ENCODE measurements around the gene CAMK4.
"Not testable (repeated sequence)": the region's sequence is repeated elsewhere in the genome, so short reads cannot be mapped to it uniquely, and the experiment has no call there.

Gene CAMK4

GRCh38 chr5:111408817-111409216 lies 184.6 kb downstream of the CAMK4 start:
- Mint-ChIP-seq H3K27ac (no peak overlapping the region), H3K9me3 (peaks cover 12 to 13% of the 10 kb centered on the region in 2 donors), H3K27me3 (no peaks in the 10 kb centered on the region), H3K36me3 (peaks cover 5 to 7% of the 10 kb centered on the region in 2 donors), H3K4me1 (peaks cover 7 to 8% of the 10 kb centered on the region in 2 donors), H3K4me3 (no peak overlapping the region)
- DNase-seq (no peak), ATAC-seq (replicated peaks) (no peak)

GRCh38 chr5:111409266-111409665 lies 185.1 kb downstream of the CAMK4 start:
- H3K9me3 Mint-ChIP-seq, result peaks cover 12 to 13% of the 10 kb centered on the region in 2 donors
- not testable (repeated sequence) for H3K27ac Mint-ChIP-seq; H3K36me3 Mint-ChIP-seq; ATAC-seq (replicated peaks); H3K27me3 Mint-ChIP-seq; DNase-seq; H3K4me3 Mint-ChIP-seq; H3K4me1 Mint-ChIP-seq

DNA sequence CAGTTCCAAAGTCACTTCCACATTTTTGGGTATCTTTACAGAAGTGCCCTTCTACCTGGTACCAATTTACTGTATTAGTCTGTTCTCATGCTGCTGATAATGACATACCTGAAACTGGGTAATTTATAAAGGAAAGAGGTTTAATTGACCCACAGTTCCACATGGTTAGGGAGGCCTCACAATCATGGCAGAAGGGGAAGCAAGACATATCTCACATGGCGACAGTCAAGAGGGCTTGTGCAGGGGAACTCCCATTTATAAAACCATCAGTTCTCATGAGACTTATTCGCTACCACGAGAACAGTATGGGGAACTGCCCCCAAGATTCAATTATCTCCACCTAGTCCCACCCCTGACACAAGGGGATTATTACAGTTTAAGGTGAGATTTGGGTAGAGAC lies 185.9 kb downstream of the CAMK4 start:
- peaks cover 12 to 13% of the 10 kb centered on the region in 2 donors for H3K9me3 Mint-ChIP-seq
- not testable (repeated sequence) for H3K27ac Mint-ChIP-seq, H3K36me3 Mint-ChIP-seq, H3K4me1 Mint-ChIP-seq, H3K4me3 Mint-ChIP-seq, H3K27me3 Mint-ChIP-seq, DNase-seq
- ATAC-seq (replicated peaks), result peak; percentile 80 to 82

- no peak overlapping the region for H3K27ac Mint-ChIP-seq
- peaks cover 5 to 7% of the 10 kb centered on the region in 2 donors for H3K36me3 Mint-ChIP-seq
- DNase-seq, result no peak
- peaks cover 12 to 13% of the 10 kb centered on the region in 2 donors for H3K9me3 Mint-ChIP-seq
- no peak for ATAC-seq (replicated peaks)
- H3K27me3 Mint-ChIP-seq, result peaks cover 0 to 4% of the 10 kb centered on the region in 2 donors
- H3K4me1 Mint-ChIP-seq, result peaks cover 7 to 8% of the 10 kb centered on the region in 2 donors
- H3K4me3 Mint-ChIP-seq, result no peak overlapping the region
Observed at GRCh38 chr5:111411301-111411700, 187.1 kb downstream of the CAMK4 start.

DNA sequence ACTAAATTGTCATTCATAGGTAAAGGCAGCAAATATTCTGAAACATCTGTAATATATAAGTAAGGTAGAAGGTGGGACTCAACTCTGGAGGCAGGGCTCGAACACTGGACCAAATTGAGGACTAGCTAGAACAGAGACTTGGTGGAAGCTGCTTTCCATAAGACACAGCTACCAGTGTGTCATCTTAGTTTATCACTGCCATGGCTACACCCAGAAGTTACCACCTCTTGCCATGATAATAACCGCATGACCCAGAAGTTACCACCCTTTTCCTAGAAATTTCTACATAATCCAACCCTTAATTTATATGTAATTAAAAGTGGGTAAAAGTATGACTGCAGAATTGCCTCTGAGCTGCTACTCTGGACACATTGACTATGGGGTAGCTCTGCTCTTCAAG lies 188.4 kb downstream of the CAMK4 start:
- H3K27me3 Mint-ChIP-seq, result peaks cover 0 to 4% of the 10 kb centered on the region in 2 donors
- peaks cover 5 to 7% of the 10 kb centered on the region in 2 donors for H3K36me3 Mint-ChIP-seq
- H3K9me3 Mint-ChIP-seq, result peaks cover 12 to 13% of the 10 kb centered on the region in 2 donors
- H3K27ac Mint-ChIP-seq, result no peak overlapping the region
- DNase-seq, result no peak
- no peak overlapping the region for H3K4me3 Mint-ChIP-seq
- ATAC-seq (replicated peaks), result no peak
- H3K4me1 Mint-ChIP-seq, result peaks cover 7 to 8% of the 10 kb centered on the region in 2 donors

GRCh38 chr5:111415053-111415452 lies 190.9 kb downstream of the CAMK4 start:
- Mint-ChIP-seq H3K4me3 (no peak overlapping the region), H3K27ac (no peak overlapping the region), H3K27me3 (peaks cover 0 to 4% of the 10 kb centered on the region in 2 donors), H3K36me3 (peaks cover 0 to 2% of the 10 kb centered on the region in 2 donors), H3K9me3 (peaks cover 3 to 7% of the 10 kb centered on the region in 2 donors), H3K4me1 (peaks cover 2% of the 10 kb centered on the region in 2 donors)
- DNase-seq (no peak), ATAC-seq (replicated peaks) (no peak)

GRCh38 chr5:111422245-111422644 lies 198.1 kb downstream of the CAMK4 start:
- Mint-ChIP-seq H3K27ac (no peak overlapping the region), H3K4me3 (no peak overlapping the region), H3K27me3 (no peaks in the 10 kb centered on the region), H3K4me1 (no peaks in the 10 kb centered on the region), H3K36me3 (peaks cover 0 to 2% of the 10 kb centered on the region in 2 donors), H3K9me3 (peaks cover 5 to 6% of the 10 kb centered on the region in 2 donors)
- DNase-seq (no peak), ATAC-seq (replicated peaks) (no peak)

DNA sequence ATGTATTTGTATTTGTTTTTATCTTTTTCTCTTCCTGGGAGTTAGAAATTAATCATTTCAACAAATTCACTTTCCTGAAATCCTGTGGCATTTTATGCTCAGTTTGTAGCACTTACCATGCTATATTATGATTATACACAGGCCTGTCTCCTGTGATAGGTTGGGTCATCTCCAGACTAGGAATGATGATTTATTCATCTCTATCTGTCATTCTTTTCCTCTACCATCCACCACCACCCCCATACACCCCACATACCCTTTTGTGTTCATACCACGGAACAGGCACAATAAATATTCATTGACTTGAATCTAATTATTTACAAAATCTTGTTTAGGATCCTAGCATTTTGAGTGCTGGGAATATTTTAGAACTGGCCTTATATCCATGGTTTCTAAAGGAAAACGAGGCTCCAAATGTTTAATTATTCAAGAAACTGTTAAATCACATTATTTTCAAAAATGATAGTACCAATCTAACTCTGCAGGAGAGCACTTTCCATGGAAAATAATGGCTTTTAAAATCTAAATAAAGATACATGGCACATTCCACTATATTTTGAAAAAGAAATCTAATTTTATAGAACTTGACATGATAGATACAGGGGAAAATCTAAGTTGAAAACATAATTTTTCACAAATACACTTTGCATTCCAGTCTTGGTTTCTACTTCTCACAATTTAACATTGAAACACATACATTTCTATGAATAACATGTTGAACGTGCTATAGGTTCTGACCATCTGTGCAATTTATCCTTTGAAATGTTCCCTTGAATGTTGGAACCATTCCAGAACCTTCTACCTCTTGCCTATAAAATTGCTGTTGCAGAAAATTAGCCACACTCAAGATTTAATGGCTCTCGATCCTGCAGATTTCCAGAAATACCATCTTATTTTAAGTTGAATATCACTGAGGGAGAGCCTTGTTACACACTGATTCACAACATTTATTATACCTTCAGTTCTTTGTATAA lies 198.8 kb downstream of the CAMK4 start:
- Mint-ChIP-seq H3K4me3 (no peak overlapping the region), H3K9me3 (peaks cover 5 to 6% of the 10 kb centered on the region in 2 donors), H3K36me3 (peaks cover 0 to 2% of the 10 kb centered on the region in 2 donors), H3K27me3 (no peaks in the 10 kb centered on the region), H3K4me1 (no peaks in the 10 kb centered on the region), H3K27ac (no peak overlapping the region)
- ATAC-seq (replicated peaks), result no peak
- DNase-seq, result no peak

GRCh38 chr5:111425205-111425604 lies 201.0 kb downstream of the CAMK4 start:
- Mint-ChIP-seq H3K27ac (no peak overlapping the region), H3K36me3 (peaks cover 0 to 2% of the 10 kb centered on the region in 2 donors), H3K4me3 (no peak overlapping the region), H3K9me3 (peaks cover 5 to 11% of the 10 kb centered on the region in 2 donors), H3K27me3 (peaks cover 0 to 6% of the 10 kb centered on the region in 2 donors), H3K4me1 (no peaks in the 10 kb centered on the region)
- ATAC-seq (replicated peaks) (no peak), DNase-seq (no peak)

DNA sequence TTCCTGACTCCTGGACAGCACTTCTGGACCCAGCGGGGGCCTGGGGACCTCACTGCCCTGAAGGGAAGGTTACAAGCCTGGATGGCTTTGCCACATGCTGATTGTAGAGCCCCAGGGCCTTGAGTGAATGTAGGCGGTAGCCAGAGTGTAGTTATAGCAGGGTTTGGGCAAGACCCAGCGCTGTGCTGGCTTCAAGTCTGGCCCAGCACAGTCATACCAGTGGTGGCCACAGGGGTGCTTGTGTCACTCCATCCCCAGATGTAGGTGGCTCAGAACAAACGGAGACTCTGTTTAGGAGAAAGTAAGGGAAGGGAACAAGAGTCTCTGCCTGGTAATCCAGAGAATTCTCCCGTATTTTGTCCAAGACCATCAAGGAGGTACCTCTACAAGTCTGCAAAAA lies 203.6 kb downstream of the CAMK4 start:
- no peaks in the 10 kb centered on the region for H3K36me3 Mint-ChIP-seq
- H3K27ac Mint-ChIP-seq, result no peak overlapping the region
- ATAC-seq (replicated peaks) (no peak), DNase-seq (no peak)
- peaks cover 0 to 6% of the 10 kb centered on the region in 2 donors for H3K27me3 Mint-ChIP-seq
- H3K9me3 Mint-ChIP-seq, result peaks cover 3 to 4% of the 10 kb centered on the region in 2 donors
- no peak overlapping the region for H3K4me3 Mint-ChIP-seq
- no peaks in the 10 kb centered on the region for H3K4me1 Mint-ChIP-seq

DNA sequence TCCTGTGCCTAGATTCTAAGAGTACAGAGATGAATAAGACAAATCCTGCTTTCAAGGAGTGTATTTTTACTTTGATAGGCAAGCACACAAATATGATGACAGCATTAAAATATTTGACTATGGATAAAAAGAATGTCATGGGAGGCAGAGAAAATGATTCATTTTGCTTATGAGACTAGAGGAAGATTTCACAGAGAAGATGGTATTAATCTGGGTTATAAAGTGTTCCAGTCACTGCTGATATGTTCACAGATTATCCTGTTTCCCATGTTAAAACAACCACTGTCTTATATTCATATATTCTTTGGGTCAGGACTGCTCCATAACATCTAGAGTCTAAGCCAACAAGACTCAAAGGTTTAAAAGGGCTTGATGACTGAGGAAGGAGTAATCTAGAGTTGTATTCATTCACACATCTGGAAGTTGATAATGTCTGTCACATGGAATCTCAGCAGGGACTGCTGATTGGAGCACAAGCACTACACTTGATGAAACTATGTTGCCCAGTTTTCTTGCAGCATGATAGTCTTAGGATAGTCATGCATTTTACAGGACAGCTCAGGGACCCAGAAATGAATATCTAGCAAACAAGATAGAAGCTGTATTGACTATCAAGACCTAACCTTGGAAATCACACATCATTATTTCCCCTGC lies 208.8 kb downstream of the CAMK4 start:
- Mint-ChIP-seq H3K4me1 (no peaks in the 10 kb centered on the region), H3K36me3 (no peaks in the 10 kb centered on the region), H3K27me3 (peaks cover 0 to 6% of the 10 kb centered on the region in 2 donors), H3K4me3 (no peak overlapping the region), H3K9me3 (peaks cover 2 to 4% of the 10 kb centered on the region in 2 donors), H3K27ac (no peak overlapping the region)
- ATAC-seq (replicated peaks) (no peak), DNase-seq (no peak)

DNA sequence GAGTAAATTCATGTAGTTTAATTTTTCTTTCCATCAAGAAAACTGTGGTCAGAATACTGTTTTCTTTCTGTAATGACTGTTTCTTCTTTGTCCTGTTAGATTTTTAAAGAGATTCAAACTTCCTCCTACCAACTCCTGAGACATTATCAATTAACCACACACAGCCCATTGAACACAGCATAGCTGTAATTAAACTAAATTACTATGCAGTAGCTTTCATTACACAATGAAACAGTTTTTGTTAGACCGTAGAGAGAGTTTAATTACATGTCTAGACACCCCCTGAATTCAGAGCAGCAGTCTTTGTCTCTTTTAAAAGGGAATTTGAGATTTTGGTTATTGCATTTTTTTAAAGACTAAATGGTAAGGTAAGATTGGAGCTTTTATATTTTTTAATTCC lies 210.6 kb downstream of the CAMK4 start:
- no peaks in the 10 kb centered on the region for H3K36me3 Mint-ChIP-seq
- no peaks in the 10 kb centered on the region for H3K27me3 Mint-ChIP-seq
- no peak overlapping the region for H3K27ac Mint-ChIP-seq
- H3K4me3 Mint-ChIP-seq, result no peak overlapping the region
- H3K4me1 Mint-ChIP-seq, result no peaks in the 10 kb centered on the region
- no peak for ATAC-seq (replicated peaks)
- no peaks in the 10 kb centered on the region for H3K9me3 Mint-ChIP-seq
- no peak for DNase-seq

GRCh38 chr5:111439473-111440075 lies 215.4 kb downstream of the CAMK4 start:
- Mint-ChIP-seq H3K27me3 (no peaks in the 10 kb centered on the region), H3K9me3 (peaks cover 0 to 1% of the 10 kb centered on the region in 2 donors), H3K36me3 (no peaks in the 10 kb centered on the region), H3K4me1 (no peaks in the 10 kb centered on the region), H3K27ac (no peak overlapping the region), H3K4me3 (no peak overlapping the region)
- DNase-seq (no peak), ATAC-seq (replicated peaks) (no peak)

GRCh38 chr5:111447099-111447498 lies 222.9 kb downstream of the CAMK4 start:
- Mint-ChIP-seq H3K27me3 (no peaks in the 10 kb centered on the region), H3K27ac (no peak overlapping the region), H3K36me3 (no peaks in the 10 kb centered on the region), H3K4me3 (no peak overlapping the region), H3K9me3 (peaks cover 0 to 2% of the 10 kb centered on the region in 2 donors), H3K4me1 (no peaks in the 10 kb centered on the region)
- ATAC-seq (replicated peaks) (no peak), DNase-seq (no peak)
